ENCODE data around the gene IFI44.
A peak's percentile ranks its signal among the peaks of the same experiment; 100 is the strongest.

Gene IFI44

GRCh38 chr1:78687914-78688313 lies 38.3 kb downstream of the IFI44 start:
- no peak overlapping the region for H3K4me3 ChIP-seq (ENCODE audit: low read depth, low read length)
- no peak for TF ChIP-seq CTCF (IDR thresholded peaks at IDR 0.05; ENCODE audit: low read depth, low read length)
- TF ChIP-seq POLR2A (IDR thresholded peaks at IDR 0.05; ENCODE audit: extremely low read depth, insufficient read length) = no peak
- TF ChIP-seq MAX (IDR thresholded peaks at IDR 0.05; ENCODE audit: low read depth, low read length) = no peak
- TF ChIP-seq MYC (IDR thresholded peaks at IDR 0.05; ENCODE audit: low read depth, low read length) = no peak
- no peak for DNase-seq (ENCODE audit: low read depth)

GRCh38 chr1:78688697-78689096 lies 39.1 kb downstream of the IFI44 start:
- H3K4me3 ChIP-seq (ENCODE audit: low read depth, low read length) = no peak overlapping the region
- TF ChIP-seq POLR2A (IDR thresholded peaks at IDR 0.05; ENCODE audit: extremely low read depth, insufficient read length) (no peak), MYC (IDR thresholded peaks at IDR 0.05; ENCODE audit: low read depth, low read length) (no peak), CTCF (IDR thresholded peaks at IDR 0.05; ENCODE audit: low read depth, low read length) (no peak), MAX (IDR thresholded peaks at IDR 0.05; ENCODE audit: low read depth, low read length) (no peak)
- peak; percentile 7 for DNase-seq (ENCODE audit: low read depth)

- no peak for DNase-seq (ENCODE audit: low read depth)
- TF ChIP-seq CTCF (IDR thresholded peaks at IDR 0.05; ENCODE audit: low read depth, low read length) (no peak), MYC (IDR thresholded peaks at IDR 0.05; ENCODE audit: low read depth, low read length) (no peak), POLR2A (IDR thresholded peaks at IDR 0.05; ENCODE audit: extremely low read depth, insufficient read length) (no peak), MAX (IDR thresholded peaks at IDR 0.05; ENCODE audit: low read depth, low read length) (no peak)
- H3K4me3 ChIP-seq (ENCODE audit: low read depth, low read length) = no peak overlapping the region
Observed at GRCh38 chr1:78690516-78690915, 40.9 kb downstream of the IFI44 start.

GRCh38 chr1:78691995-78692747 lies 42.5 kb downstream of the IFI44 start:
- DNase-seq (ENCODE audit: low read depth) = no peak
- H3K4me3 ChIP-seq (ENCODE audit: low read depth, low read length) = no peak overlapping the region

GRCh38 chr1:78699813-78700212 lies 50.2 kb downstream of the IFI44 start:
- no peak overlapping the region for H3K4me3 ChIP-seq (ENCODE audit: low read depth, low read length)
- DNase-seq (ENCODE audit: low read depth) = no peak
- TF ChIP-seq CTCF (IDR thresholded peaks at IDR 0.05; ENCODE audit: low read depth, low read length) (no peak), POLR2A (IDR thresholded peaks at IDR 0.05; ENCODE audit: extremely low read depth, insufficient read length) (no peak), MAX (IDR thresholded peaks at IDR 0.05; ENCODE audit: low read depth, low read length) (no peak), MYC (IDR thresholded peaks at IDR 0.05; ENCODE audit: low read depth, low read length) (no peak)

More at GRCh38 chr1:78691995-78692747, 42.5 kb downstream of the IFI44 start:
- no peak for TF ChIP-seq MAX (IDR thresholded peaks at IDR 0.05; ENCODE audit: low read depth, low read length)
- no peak for TF ChIP-seq CTCF (IDR thresholded peaks at IDR 0.05; ENCODE audit: low read depth, low read length)
- no peak for TF ChIP-seq POLR2A (IDR thresholded peaks at IDR 0.05; ENCODE audit: extremely low read depth, insufficient read length)
- no peak for TF ChIP-seq MYC (IDR thresholded peaks at IDR 0.05; ENCODE audit: low read depth, low read length)

Data from NB4 (cell line).